T-helper 2 cell treated with Interferon-gamma antibody and Interleukin-4, amounts not matched to agents 100 ng/mL and 5 ng/mL, for 36 hours (primary cell): Measurements from ENCODE around the gene ATP13A2. TPM values are rescaled to one million over a fixed set of nuclear protein-coding genes. Genes with fewer than 3 reads are reported as not detected.

Source experiments
- intact Hi-C: fragments of 100-400 bp; cut with micrococcal nuclease; formaldehyde crosslinking; loops from one replicate; pipeline ENCODE4 v1.15.1; 2023
- total RNA-seq: library from RNA; stranded (reverse); gene quantifications from 2 replicates; pipeline ENCODE4 v1.2.3, GENCODE V29; 2022

The ATP13A2 gene
- 48.7 and 49.4 TPM in 2 replicates for total RNA-seq

DNA sequence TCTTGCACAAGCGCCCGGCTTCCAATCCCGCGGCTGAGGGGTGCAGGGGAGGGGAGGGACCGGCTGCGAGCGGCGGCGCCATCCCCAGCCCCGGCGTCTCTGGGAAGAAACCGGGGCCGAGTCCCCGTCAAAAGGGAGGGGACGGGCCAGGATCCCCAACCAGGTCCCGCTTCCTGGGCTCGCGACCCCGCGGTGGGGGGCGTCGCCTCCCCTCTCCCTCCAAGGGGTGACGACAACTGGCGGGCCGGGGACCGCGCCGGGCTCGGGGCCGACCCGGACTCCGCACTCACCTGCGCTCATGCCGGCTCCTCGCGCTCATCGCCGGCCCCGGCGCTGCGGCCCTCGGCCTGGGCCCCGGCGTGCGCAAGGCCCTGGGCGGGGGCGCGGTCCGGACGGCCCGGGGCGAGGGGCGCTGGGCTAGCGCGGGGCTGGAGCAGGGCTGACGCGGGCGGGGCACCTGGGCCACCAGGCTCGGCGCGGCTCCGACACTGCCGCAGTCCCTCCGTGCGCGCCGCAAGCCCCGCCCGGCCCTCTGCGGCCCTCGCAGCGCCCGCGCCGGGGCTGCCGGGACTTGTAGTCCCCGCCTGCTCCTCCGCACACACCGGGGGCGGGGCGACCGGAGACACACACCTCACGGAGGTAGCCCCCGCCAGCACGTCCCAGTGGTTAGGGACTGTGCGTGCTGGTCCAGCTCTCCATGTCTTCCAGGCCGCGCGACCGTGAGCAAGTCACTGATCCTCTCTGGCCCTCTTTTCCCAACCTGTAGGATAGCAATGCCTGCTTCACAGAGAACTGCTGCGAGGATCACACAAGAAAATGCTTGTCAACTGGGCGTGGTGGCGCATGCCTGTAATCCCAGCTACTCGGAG lies at the start of gene ATP13A2:
TSS of gene ATP13A2 (minus strand) at position 490 of the 869 bp plus-strand sequence. CDS start at position 300, 190 bp downstream.
- intact Hi-C loops: loop anchor here (1.0 kb wide), 1 partner anchor 43 kb away; the partner anchor contains the start of gene SDHB

- intact Hi-C loops: no loop called here
These were observed 49.8 kb upstream of the ATP13A2 start for GRCh38 chr1:17061486-17061885.

GRCh38 chr1:17060306-17060749 lies 48.6 kb upstream of the ATP13A2 start:
- intact Hi-C loops: no loop called here

- intact Hi-C loops: no loop called here
These were observed 47.9 kb upstream of the ATP13A2 start for GRCh38 chr1:17059391-17060305.

GRCh38 chr1:17056551-17056950 lies 44.8 kb upstream of the ATP13A2 start:
- intact Hi-C loops: no loop called here

DNA sequence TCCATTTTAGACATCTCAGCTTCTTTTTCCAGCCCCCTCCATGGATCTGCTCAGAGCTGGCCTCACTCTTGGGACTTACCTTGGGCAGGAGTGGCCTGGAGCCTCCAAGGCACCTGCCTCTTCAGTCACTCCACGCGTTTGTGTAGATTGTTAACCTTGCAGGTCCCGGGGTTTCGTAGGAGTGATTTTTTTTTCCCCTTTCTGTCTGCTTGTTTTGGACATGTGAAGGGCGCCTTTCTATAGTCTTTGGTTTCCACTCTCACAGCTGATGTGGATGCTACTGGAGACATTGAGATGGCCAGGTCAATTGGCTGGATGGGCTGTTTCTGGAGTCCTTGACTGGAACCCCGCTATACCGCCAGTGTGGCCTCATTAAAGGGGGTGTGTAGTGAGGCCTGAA lies 44.1 kb upstream of the ATP13A2 start:
- intact Hi-C loops: no loop called here

DNA sequence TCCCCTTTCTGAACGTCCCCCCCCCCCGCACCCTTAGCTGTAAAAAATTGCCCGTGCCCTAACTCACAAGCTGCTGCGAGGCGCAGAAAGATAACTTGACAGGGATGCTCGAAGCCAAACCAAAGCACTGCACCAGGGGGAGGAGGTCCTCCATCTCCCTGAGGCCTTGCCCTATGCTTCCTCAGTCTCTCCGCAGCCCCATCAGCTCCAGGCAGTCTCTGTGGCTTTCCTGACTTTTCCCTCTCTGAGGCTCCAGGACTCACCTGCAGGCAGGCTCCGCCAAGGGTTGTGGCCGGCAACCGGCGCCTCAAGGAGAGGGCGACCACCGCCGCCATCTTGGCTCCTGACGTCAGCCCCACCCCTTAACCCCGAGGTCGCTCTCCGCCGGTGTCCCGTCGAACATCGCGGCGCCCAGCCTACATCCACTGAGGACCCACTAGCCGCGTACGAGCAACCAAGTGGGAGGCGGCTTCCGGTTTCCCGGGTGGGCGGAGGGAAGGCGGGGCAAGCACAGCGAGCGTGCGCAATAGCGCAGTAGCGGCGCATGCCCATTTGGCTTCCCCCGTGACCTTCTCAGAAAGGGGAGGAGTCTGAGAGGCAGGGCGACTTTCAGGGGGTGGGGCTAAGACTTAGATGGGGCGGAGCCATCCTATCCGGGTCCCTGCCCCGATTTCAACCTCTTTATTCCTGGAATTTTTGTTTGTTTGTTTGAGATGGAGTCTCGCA lies 42.1 kb upstream of the ATP13A2 start, which contains the start of gene SDHB:
TSS of gene SDHB (minus strand) at position 348 of the 726 bp plus-strand sequence. CDS start at position 335, 13 bp downstream.
- intact Hi-C loops: loop anchor here (1.0 to 5.0 kb wide), 2 partner anchors 42 to 687 kb away; partner anchors contain the start of gene SZRD1

GRCh38 chr1:17053086-17053684 lies 41.5 kb upstream of the ATP13A2 start:
- intact Hi-C loops: loop anchor here (5.0 kb wide), 1 partner anchor 686 kb away; the partner anchor contains the start of gene SZRD1

DNA sequence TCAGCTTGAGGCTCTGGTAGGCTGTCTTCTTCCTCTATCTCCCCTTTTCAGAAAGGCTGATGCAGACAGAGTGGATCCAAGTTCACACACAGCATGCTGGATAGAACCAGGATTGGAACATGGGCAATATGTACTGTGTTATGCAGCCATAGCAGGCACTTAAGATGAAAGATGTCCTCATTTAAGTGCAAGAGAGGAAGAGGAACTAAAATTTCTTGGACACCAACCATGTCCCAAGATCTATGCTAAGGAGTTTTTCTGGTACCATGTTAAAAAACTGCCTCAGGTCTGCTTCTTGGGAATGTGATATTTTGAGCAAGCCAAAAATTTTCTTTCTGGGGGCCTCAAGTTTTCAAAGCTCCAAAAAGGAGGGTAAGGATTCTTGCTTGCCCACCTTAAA lies 40.9 kb upstream of the ATP13A2 start:
- intact Hi-C loops: loop anchor here (5.0 kb wide), 1 partner anchor 685 kb away; the partner anchor contains the start of gene SZRD1

DNA sequence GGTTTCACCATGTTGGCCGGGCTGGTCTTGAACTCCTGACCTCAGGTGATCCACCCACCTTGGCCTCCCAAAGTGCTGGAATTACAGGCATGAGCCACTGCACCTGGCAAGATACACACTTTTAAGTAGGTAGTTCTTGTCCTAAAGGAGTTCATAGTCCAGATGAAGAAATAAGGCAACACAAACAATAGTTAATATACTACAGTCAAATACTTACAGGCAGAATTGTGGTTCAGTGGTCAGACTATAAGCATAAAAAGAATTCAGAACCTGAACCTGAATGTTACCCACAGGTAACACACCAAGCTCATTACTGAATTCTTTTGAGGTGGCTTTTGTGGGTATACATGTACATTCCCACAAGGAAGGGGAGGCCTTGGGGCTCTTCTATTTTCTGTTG lies 40.3 kb upstream of the ATP13A2 start:
- intact Hi-C loops: loop anchor here (5.0 kb wide), 1 partner anchor 685 kb away; the partner anchor contains the start of gene SZRD1

GRCh38 chr1:17047924-17048323 lies 36.2 kb upstream of the ATP13A2 start:
- intact Hi-C loops: no loop called here

DNA sequence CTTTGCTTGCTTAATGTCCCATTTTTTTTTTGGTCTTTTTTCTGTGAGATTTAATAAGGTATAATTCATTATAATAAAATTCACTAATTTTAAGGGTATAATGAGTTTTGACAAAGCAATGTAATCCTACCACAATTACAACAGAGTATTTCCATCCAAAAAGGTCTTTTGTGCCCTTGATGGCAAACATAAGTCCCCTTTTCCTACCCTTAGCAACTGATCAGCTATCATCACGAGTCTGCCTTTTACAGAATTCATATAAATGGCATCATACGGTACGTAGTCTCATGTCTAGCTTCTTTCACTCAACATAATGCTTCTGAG lies 34.6 kb upstream of the ATP13A2 start:
- intact Hi-C loops: loop anchor here (1.0 kb wide), 1 partner anchor 95 kb away; no protein-coding TSS in a partner anchor

DNA sequence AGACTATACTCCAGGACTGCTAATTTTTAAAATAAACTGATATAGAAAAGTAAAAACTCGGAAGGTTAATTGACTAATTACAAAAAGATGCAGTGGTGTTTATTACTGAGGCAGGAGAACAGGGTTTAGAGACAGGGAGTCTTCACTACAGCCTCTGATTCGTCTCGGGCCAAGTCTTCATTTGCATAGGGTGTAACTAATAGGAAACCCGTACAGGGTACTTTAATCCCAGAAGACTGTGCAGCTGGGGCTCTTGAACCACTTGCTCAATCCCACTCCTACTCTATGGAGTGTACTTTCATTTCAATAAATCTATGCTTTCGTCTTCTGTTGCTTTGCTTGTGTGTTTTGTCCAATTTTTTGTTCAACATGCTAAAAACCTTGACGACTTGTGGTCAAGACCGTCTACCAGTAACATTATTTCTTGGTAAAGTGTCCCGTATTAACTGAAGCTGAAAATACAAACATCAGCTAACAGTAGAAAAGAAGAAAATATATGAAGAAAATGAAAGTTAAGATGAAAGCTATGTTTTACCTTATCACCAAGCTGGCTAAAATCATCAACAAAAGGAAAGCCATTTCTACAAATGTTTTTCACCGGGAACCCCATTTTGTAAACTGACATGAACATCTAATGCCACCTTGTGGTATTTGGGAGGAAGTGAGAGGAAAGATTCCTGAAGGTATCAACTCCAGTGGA lies 34.1 kb upstream of the ATP13A2 start:
- intact Hi-C loops: loop anchor here (1.0 kb wide), 1 partner anchor 94 kb away; no protein-coding TSS in a partner anchor

GRCh38 chr1:17045150-17045549 lies 33.4 kb upstream of the ATP13A2 start:
- intact Hi-C loops: no loop called here

DNA sequence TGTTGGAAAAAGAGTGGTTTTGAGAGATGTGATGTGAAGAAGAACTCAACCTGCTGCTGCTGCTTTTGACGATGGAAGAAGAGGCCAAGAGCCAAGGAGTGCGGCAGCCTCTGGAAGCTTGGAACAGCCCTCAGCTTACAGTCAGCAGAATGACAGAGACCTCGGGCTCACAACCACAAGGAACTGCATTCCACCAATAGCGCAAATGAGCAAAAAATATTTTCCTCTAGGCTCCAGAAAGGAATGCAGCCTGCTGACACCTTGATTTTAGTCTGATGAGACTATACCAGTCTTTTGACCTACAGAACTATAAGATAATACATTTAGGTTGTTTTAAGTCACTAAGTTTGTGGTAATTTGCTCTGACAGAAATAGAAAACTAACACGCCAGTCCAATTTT lies 31.9 kb upstream of the ATP13A2 start:
- intact Hi-C loops: no loop called here

DNA sequence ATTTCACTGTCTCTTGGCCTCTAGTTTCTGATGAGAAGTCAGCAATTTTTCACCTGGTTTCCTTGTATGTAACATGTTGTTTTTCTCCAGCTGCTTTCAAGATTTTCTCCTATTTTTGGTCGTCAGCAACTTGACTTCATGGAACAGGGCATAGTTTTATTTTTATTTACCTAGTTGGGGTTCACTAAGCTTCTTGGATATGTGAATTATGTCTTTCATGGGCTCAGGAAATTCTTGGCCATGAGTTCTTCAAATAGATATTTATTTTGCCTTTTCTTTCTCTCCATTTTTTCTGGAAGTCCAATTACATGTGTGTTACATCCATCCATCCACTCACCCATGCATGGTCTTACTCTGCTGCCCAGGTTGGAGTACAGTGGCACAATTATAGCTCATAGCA lies 28.4 kb upstream of the ATP13A2 start:
- intact Hi-C loops: no loop called here

DNA sequence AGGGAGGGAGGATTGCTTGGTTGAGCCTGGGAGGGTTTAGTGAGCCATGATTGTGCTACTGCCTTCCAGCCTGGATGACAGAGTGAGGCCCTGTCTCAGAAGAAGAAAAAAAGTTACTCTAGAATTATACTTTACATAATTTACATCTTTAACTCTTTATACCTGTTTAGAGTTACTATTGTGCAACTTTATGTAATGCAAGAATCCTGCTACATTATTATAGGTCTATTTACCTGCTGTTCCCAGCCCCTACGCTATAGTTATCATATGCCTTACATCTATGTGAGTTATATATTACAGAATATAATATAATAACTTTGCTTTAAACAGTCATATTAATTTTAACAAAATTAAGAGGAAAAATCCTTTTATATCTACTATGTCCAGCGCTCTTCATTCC lies 27.8 kb upstream of the ATP13A2 start:
- intact Hi-C loops: no loop called here

DNA sequence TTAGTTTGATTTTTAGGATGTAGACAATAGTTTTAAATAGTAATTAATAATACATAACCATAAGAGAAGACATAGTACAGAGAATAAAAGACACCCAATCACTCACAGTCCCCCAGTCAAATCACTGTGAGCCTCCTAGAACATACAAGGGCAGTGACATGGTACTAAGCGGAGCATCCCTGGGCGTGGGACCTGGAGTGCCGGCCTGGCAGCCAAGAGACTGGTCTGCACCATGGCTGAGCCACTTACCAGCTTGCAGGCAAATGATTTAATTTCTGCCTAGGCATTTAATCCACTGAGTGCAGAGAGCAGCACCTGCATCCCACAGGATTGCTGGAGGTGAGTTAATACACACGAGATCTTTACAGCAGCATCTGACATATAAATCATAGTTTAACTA lies 21.8 kb upstream of the ATP13A2 start:
- intact Hi-C loops: no loop called here

- intact Hi-C loops: no loop called here
These were observed 21.0 kb upstream of the ATP13A2 start for GRCh38 chr1:17032741-17033140.

- intact Hi-C loops: no loop called here
These were observed 19.7 kb upstream of the ATP13A2 start for GRCh38 chr1:17031436-17031835.
